GM19193 (cell line): ENCODE data around the gene MYMK.

Source experiments
- POLR2A ChIP-seq: IDR thresholded peaks from 4 replicates; pipeline ENCODE4 v1.6.1; 2011; ENCODE audit not compliant: insufficient read depth, insufficient read length; ENCODE audit errors: extremely low read depth

Gene MYMK

DNA sequence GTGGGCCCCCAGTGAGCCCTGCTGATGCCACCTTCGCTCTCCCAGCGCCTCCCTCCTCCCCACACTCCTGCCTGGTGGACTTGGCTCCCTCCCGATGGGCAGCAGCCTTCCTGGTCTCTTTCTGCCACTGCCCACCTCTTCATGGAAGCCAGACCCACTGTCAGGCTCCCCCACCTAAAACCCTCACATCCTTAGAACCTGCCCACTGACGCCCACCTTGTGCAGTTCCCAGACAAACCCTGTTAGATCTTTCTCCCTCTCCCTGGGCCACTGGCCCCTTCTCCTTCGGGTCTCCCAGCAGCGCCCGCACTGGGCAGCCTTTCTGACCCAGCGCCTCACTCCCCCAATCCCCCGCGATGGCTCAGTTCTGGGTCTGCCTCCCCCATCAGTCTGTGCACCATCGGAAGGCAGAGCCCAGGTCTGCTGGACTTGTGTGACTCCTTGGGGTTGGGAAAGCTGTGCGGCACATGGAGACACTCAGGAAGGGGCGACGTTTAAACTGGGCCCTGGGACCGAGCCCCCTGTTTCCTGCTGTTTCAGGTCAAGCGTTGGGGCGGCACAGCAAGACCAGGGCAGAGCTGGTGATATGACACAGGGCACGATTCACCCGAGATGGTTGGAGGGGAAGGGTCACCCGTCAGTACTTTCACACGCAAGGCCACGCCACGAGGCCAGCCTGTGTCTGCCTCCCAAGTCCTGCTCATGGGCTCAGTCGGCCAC, 17.4 kb downstream of the MYMK start:
- no peak for TF ChIP-seq POLR2A

GRCh38 chr9:133506653-133507038, 18.1 kb downstream of the MYMK start:
- no peak for TF ChIP-seq POLR2A

DNA sequence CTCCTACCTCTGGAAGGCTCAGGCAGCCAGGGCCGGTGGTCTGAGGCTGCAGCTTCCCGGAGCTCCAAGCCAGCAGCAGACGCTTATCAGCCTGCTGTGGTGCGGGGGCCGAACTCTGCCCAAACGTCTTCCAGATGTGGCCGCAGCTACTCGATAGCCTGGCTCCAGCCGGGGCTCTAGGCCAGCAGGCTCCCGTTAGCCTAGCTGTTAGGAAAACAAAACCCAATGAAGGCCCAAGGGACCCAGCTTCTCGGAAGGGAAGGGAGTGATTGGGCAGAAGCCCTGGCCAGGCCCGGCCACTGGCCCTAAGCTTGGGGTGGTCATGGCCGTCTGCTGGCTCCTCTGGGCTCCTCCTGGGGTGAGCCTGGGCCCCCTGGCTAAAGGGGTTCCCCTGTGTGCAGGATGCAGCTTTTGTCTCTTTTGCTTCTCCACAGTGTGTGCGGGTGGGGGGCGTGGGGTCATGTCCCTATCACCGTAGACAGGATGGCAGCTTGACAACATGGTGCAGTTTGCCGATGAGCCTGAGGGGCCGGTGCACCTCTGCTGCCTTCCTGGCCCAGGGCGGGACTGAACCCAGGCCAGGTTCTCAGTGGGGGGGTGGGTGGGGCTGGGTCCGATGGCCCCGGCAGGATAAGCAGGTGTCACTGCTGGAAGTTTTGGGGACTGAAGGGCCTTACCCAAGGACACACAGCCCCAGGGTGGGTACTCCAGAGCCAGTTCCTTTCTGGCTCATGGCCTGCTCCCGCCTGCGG, 18.7 kb downstream of the MYMK start:
- TF ChIP-seq POLR2A, result no peak

- TF ChIP-seq POLR2A, result no peak
Observed at GRCh38 chr9:133505186-133505830, 19.5 kb downstream of the MYMK start.

- no peak for TF ChIP-seq POLR2A
Observed at GRCh38 chr9:133502112-133502511, 22.6 kb downstream of the MYMK start.

DNA sequence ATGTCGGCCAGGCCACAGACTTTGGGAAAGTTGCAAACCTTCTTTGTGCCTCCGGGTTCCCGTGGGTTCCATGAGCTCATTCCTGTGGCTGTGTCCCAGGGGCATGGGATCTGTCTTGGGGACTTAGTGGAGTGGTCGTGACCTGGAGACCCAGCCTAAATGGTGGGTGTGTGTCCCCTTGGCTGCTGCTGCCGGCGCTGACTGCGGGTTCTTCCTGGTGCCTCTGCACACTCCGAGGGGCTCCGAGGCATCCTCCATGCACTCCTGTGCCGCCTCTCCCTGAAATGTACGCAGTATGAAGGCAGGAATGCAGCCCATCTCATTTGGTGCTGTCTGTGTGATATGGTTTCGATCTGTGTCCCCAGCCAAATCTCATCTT, 24.9 kb downstream of the MYMK start:
- no peak for TF ChIP-seq POLR2A

DNA sequence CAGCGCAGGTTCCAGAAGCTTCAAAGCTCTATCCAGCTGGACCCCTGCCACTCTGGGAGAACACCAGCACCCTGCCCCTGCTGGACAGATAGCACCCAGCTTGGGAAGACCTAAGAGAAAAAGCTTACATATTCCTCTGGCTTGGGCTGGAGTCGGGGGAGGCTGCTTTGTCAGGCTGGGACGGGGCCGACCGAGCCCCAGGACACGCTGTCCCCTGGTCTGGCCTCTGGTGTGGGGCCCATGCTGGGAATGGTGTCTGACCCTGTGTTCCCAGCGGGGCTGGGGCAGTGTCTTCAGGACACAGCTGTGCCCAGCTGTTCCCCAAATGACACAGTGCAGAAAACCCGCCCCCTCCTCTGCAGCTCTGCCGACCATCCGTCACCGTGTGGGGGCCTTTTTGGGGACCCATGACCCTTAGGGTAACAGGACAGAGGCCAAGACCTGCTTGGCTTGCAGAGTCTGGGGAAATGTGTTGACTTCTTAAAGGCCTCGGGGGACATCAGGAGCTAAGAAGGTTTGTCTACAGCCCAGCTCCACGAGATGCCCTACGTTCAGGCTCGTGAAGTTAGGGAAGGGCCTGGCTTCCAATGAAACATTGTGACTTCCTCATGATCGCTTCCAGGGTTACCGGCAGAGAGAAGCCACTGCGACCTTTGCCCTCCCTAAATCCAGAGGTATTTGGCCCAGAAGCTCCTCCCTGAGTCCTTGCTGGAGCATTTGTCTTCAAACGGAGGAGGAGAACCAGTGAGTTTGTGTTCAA, 25.4 kb downstream of the MYMK start:
- no peak for TF ChIP-seq POLR2A

GRCh38 chr9:133496861-133497842, 27.6 kb downstream of the MYMK start:
- TF ChIP-seq POLR2A, result no peak

DNA sequence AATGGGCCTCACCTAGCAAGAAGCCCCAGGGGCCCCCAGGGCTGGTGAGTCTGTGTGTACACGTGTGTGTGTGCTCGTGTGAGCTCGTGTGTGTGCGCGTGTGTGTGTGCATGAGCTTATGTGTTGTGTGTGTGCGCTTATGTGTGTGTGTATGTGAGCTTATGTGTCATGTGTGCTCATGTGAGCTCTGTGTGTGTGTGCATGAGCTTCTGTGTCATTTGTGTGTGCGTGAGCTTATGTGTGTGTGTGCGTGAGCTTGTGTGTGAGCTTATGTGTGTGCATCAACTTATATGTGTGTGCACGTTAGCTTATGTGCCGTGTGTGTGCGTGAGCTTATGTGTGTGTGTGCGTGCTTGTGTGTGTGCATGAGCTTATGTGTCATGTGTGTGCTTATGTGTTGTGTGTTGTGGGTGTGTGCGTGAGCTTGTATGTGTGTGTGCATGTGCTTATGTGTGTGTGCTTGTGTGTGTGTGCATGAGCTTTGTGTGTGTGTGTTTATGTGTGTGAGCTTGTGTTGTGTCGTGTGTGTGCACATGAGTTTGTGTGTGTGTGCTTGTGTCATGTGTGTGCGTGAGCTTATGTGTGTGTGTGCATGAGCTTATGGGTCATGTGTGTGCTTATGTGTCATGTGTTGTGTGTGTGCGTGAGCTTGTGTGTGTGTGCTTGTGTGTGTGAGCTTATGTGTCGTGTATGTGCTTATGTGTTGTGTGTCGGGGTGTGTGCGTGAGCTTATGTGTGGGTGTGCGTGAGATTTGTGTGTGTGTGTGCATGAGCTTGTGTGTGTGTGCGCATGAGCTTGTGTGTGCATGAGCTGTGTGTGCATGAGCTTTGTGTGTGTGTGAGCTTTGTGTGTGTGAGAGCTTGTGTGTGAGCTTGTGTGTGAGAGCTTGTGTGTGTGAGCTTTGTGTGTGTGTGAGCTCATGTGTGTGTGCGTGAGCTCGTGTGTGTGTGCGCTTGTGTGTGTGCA, 29.1 kb downstream of the MYMK start:
- TF ChIP-seq POLR2A, result no peak

DNA sequence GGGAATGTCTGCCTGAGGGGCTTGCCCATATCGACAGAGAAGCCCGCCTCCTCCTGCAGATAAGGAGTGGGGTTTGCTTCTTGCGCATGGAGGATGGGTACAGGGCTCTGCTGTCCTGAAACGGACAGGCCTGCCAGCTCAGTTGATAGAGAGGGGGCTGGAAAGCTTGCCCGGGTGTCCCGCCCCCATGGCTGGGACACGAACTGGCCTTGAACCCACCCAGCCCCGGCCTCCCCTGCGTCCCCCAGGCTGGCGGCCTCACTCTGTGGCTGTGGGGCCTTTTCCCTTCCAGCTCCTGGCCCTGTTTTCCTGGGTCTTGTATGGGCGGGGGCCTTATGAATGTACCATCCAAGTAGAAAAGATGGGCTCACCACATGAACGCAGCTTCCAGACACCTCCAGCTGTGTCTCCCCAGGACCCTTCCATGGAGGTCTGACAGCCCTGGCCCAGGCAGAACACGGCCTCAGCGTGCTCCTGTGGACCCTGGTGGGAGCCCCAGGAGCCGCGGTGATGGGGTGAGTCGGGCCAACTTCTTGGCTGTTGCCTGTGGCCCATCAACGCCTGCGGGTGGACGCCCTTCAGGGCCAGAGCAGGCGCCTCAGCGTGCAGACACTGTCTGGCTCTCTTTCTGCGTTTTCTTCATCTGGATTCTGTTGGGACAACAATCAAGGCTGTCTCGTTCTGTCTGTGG, 30.0 kb downstream of the MYMK start:
- TF ChIP-seq POLR2A, result no peak

DNA sequence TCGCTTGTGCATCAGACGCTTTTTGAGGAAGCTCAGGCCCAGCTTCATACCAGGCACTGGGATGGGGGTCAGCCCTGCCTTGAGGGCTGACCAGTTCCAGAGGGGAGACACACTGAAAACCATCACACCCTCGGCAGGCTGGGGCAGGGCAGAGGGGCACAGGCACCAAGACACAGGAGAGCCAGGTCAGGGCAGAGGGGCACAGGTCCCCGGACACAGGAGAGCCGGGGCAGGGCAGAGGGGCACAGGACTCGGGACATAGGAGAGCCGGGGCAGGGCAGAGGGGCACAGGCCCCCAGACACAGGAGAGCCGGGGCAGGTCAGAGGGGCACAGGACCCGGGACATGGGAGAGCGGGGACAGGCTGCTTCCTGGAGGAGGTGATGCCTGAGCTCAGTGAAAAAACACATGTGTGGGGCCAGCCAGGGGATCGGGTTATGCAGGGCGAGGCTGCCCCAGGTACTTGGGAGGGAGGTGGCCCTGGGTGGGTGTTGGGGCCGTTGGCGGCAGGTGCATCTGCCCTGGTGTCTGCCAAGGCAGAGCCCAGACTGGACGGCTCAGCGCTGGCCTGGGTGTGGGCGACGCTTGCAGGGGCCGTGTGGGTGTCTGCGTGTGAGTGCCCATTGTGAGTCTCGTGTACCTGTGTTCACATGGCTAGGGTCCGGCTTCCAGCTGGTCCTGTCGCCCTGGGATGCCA, 30.8 kb downstream of the MYMK start:
- no peak for TF ChIP-seq POLR2A

DNA sequence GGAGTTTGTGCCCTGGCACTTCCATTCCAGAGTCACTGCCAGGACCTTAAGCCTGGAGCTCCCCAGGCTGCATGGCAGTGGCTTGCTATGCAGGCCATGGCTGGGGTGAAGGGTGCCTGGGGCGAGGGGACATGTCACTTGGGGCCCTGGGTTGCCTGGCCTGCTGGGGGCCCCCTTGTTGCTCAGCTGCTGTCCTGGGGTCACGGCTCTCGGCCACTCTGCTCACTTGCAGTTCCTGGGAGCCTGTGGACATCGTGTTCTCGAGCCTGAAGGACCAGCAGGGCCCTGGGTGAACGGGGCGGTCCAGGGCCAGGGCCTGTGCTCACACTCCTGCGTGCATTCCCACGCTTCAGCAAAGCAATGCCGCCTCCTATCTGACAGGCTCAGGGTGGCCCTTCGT, 31.3 kb downstream of the MYMK start:
- TF ChIP-seq POLR2A, result no peak
